Stimulated activated memory B cell treated with anti-CD40 and anti-IgM and Interleukin-4, amounts not matched to agents 10 μg/mL and 1 μg/mL and 100 μg/mL, for 72 hours (primary cell): Measurements from ENCODE around the gene MLKL.
"Not testable (repeated sequence)": the region's sequence is repeated elsewhere in the genome, so short reads cannot be mapped to it uniquely, and the experiment has no call there.

Experiments used
- ATAC-seq: fragments of 150-1000 bp; cut with Tn5 transposase; 2 replicates; pipeline ENCODE4 v1.10.0; 2021
- H3K27ac Mint-ChIP-seq: one replicate; pipeline ENCODE4 v1.8.0; 2022; ENCODE audit warnings: mild to moderate bottlenecking, mixed read lengths
- H3K27me3 Mint-ChIP-seq: one replicate; pipeline ENCODE4 v1.8.0; 2022; ENCODE audit warnings: mixed read lengths
- H3K36me3 Mint-ChIP-seq: one replicate; pipeline ENCODE4 v1.8.0; 2022; ENCODE audit warnings: mixed read lengths
- H3K4me1 Mint-ChIP-seq: one replicate; pipeline ENCODE4 v1.8.0; 2022; ENCODE audit warnings: mixed read lengths
- H3K4me3 Mint-ChIP-seq: one replicate; pipeline ENCODE4 v1.8.0; 2022; ENCODE audit warnings: mild to moderate bottlenecking, moderate library complexity, mixed read lengths
- H3K9me3 Mint-ChIP-seq: one replicate; pipeline ENCODE4 v1.8.0; 2022; ENCODE audit warnings: mixed read lengths

Gene MLKL

GRCh38 chr16:74737521-74737920 is 36.9 kb upstream of the MLKL start:
- H3K27me3 Mint-ChIP-seq, result no peaks in the 10 kb centered on the region
- ATAC-seq, result no peak
- H3K4me1 Mint-ChIP-seq, result peaks cover 6% of the 10 kb centered on the region
- no peak overlapping the region for H3K4me3 Mint-ChIP-seq
- no peak overlapping the region for H3K27ac Mint-ChIP-seq
- no peaks in the 10 kb centered on the region for H3K9me3 Mint-ChIP-seq
- peaks cover 7% of the 10 kb centered on the region for H3K36me3 Mint-ChIP-seq

GRCh38 chr16:74736531-74737157 is 36.0 kb upstream of the MLKL start:
- no peak overlapping the region for H3K27ac Mint-ChIP-seq

GRCh38 chr16:74735554-74735953 is 34.9 kb upstream of the MLKL start:
- ATAC-seq, result no peak
- H3K27me3 Mint-ChIP-seq, result no peaks in the 10 kb centered on the region
- H3K27ac Mint-ChIP-seq, result no peak overlapping the region
- H3K4me3 Mint-ChIP-seq, result no peak overlapping the region
- peaks cover 11% of the 10 kb centered on the region for H3K36me3 Mint-ChIP-seq
- no peaks in the 10 kb centered on the region for H3K9me3 Mint-ChIP-seq
- no peaks in the 10 kb centered on the region for H3K4me1 Mint-ChIP-seq

More at GRCh38 chr16:74736531-74737157, 36.0 kb upstream of the MLKL start:
- Mint-ChIP-seq H3K9me3 (no peaks in the 10 kb centered on the region), H3K4me3 (no peak overlapping the region), H3K4me1 (no peaks in the 10 kb centered on the region), H3K27me3 (no peaks in the 10 kb centered on the region), H3K36me3 (peaks cover 7% of the 10 kb centered on the region)
- ATAC-seq, result no peak

GRCh38 chr16:74735162-74735452 is 34.4 kb upstream of the MLKL start:
- Mint-ChIP-seq H3K36me3 (peaks cover 11% of the 10 kb centered on the region), H3K9me3 (no peaks in the 10 kb centered on the region), H3K4me3 (no peak overlapping the region), H3K27ac (no peak overlapping the region), H3K27me3 (no peaks in the 10 kb centered on the region), H3K4me1 (no peaks in the 10 kb centered on the region)
- ATAC-seq, result no peak

GRCh38 chr16:74734361-74735161 is 33.9 kb upstream of the MLKL start:
- no peaks in the 10 kb centered on the region for H3K27me3 Mint-ChIP-seq
- no peak for ATAC-seq
- no peaks in the 10 kb centered on the region for H3K4me1 Mint-ChIP-seq
- no peak overlapping the region for H3K4me3 Mint-ChIP-seq
- no peak overlapping the region for H3K27ac Mint-ChIP-seq
- peaks cover 11% of the 10 kb centered on the region for H3K36me3 Mint-ChIP-seq
- no peaks in the 10 kb centered on the region for H3K9me3 Mint-ChIP-seq

GRCh38 chr16:74732707-74733350 is 32.2 kb upstream of the MLKL start:
- Mint-ChIP-seq H3K4me3 (no peak overlapping the region), H3K9me3 (no peaks in the 10 kb centered on the region), H3K27ac (no peak overlapping the region), H3K4me1 (no peaks in the 10 kb centered on the region), H3K36me3 (peaks cover 7% of the 10 kb centered on the region), H3K27me3 (no peaks in the 10 kb centered on the region)
- no peak for ATAC-seq

- Mint-ChIP-seq H3K27me3 (no peaks in the 10 kb centered on the region), H3K4me3 (no peak overlapping the region), H3K4me1 (no peaks in the 10 kb centered on the region), H3K36me3 (peaks cover 11% of the 10 kb centered on the region), H3K27ac (no peak overlapping the region), H3K9me3 (peaks cover 5% of the 10 kb centered on the region)
- ATAC-seq, result no peak
Observed at GRCh38 chr16:74731853-74732477, 31.3 kb upstream of the MLKL start.

GRCh38 chr16:74729783-74730683 is 29.4 kb upstream of the MLKL start:
- H3K27ac Mint-ChIP-seq, result no peak overlapping the region
- ATAC-seq, result no peak
- H3K36me3 Mint-ChIP-seq, result peaks cover 22% of the 10 kb centered on the region
- H3K4me3 Mint-ChIP-seq, result no peak overlapping the region
- peaks cover 8% of the 10 kb centered on the region for H3K9me3 Mint-ChIP-seq
- no peaks in the 10 kb centered on the region for H3K4me1 Mint-ChIP-seq
- no peaks in the 10 kb centered on the region for H3K27me3 Mint-ChIP-seq

- peaks cover 22% of the 10 kb centered on the region for H3K36me3 Mint-ChIP-seq
- no peaks in the 10 kb centered on the region for H3K27me3 Mint-ChIP-seq
- ATAC-seq, result no peak
- no peak overlapping the region for H3K4me3 Mint-ChIP-seq
- H3K27ac Mint-ChIP-seq, result no peak overlapping the region
- H3K9me3 Mint-ChIP-seq, result peaks cover 8% of the 10 kb centered on the region
- no peaks in the 10 kb centered on the region for H3K4me1 Mint-ChIP-seq
Observed at GRCh38 chr16:74727903-74728302, 27.2 kb upstream of the MLKL start.

GRCh38 chr16:74726716-74727115 is 26.1 kb upstream of the MLKL start:
- peaks cover 8% of the 10 kb centered on the region for H3K9me3 Mint-ChIP-seq
- no peak overlapping the region for H3K27ac Mint-ChIP-seq
- H3K4me1 Mint-ChIP-seq, result peaks cover under 1% of the 10 kb centered on the region
- H3K36me3 Mint-ChIP-seq, result peaks cover 22% of the 10 kb centered on the region
- no peak overlapping the region for H3K4me3 Mint-ChIP-seq
- no peaks in the 10 kb centered on the region for H3K27me3 Mint-ChIP-seq
- no peak for ATAC-seq

GRCh38 chr16:74725651-74726455 is 25.2 kb upstream of the MLKL start:
- H3K27ac Mint-ChIP-seq, result no peak overlapping the region
- no peak for ATAC-seq
- no peaks in the 10 kb centered on the region for H3K27me3 Mint-ChIP-seq
- H3K36me3 Mint-ChIP-seq, result peaks cover 17% of the 10 kb centered on the region
- H3K4me1 Mint-ChIP-seq, result peaks cover 5% of the 10 kb centered on the region
- no peak overlapping the region for H3K4me3 Mint-ChIP-seq
- H3K9me3 Mint-ChIP-seq, result peaks cover 8% of the 10 kb centered on the region

- H3K27ac Mint-ChIP-seq, result no peak overlapping the region
- ATAC-seq, result no peak
- H3K4me3 Mint-ChIP-seq, result no peak overlapping the region
- peaks cover 17% of the 10 kb centered on the region for H3K36me3 Mint-ChIP-seq
- H3K4me1 Mint-ChIP-seq, result peaks cover 5% of the 10 kb centered on the region
- peaks cover 8% of the 10 kb centered on the region for H3K9me3 Mint-ChIP-seq
- H3K27me3 Mint-ChIP-seq, result no peaks in the 10 kb centered on the region
Observed at GRCh38 chr16:74724820-74725549, 24.3 kb upstream of the MLKL start.

- no peak for ATAC-seq
- peaks cover 5% of the 10 kb centered on the region for H3K4me1 Mint-ChIP-seq
- peaks cover 17% of the 10 kb centered on the region for H3K36me3 Mint-ChIP-seq
- H3K4me3 Mint-ChIP-seq, result no peak overlapping the region
- H3K9me3 Mint-ChIP-seq, result peaks cover 8% of the 10 kb centered on the region
- no peak overlapping the region for H3K27ac Mint-ChIP-seq
- H3K27me3 Mint-ChIP-seq, result no peaks in the 10 kb centered on the region
Observed at GRCh38 chr16:74723256-74723655, 22.6 kb upstream of the MLKL start.

GRCh38 chr16:74722156-74722555 is 21.5 kb upstream of the MLKL start:
- not testable (repeated sequence) for H3K9me3 Mint-ChIP-seq, H3K4me3 Mint-ChIP-seq, H3K27me3 Mint-ChIP-seq, H3K4me1 Mint-ChIP-seq, ATAC-seq, H3K27ac Mint-ChIP-seq
- peaks cover 13% of the 10 kb centered on the region for H3K36me3 Mint-ChIP-seq
